ENCODE results near the gene USP34. TPM values are rescaled to one million over a fixed set of nuclear protein-coding genes. Genes with fewer than 3 reads are reported as not detected.

Gene USP34
- total and polyA plus RNA-seq, 7 donors = 40.2 to 71.5 (median 54.0) TPM

DNA sequence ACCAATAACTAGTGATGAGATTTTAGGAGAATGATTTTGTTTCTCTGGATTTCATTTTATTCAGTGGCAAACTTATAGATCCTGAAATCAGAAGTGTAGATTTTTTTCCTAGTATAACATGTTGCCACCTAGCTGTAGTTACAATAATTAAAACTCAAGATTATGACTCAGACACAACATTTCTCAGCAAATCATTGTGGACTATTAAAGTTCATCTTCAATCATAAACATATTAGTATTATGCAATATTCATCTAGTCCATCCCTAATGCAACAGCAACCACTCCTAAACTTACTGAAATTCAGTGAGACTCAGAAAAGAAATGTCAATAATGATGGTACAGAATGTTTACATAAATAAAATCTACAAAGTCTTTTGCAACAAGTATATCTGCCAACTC is 51.3 kb downstream of the USP34 start:
- TF ChIP-seq, protein P1, sequence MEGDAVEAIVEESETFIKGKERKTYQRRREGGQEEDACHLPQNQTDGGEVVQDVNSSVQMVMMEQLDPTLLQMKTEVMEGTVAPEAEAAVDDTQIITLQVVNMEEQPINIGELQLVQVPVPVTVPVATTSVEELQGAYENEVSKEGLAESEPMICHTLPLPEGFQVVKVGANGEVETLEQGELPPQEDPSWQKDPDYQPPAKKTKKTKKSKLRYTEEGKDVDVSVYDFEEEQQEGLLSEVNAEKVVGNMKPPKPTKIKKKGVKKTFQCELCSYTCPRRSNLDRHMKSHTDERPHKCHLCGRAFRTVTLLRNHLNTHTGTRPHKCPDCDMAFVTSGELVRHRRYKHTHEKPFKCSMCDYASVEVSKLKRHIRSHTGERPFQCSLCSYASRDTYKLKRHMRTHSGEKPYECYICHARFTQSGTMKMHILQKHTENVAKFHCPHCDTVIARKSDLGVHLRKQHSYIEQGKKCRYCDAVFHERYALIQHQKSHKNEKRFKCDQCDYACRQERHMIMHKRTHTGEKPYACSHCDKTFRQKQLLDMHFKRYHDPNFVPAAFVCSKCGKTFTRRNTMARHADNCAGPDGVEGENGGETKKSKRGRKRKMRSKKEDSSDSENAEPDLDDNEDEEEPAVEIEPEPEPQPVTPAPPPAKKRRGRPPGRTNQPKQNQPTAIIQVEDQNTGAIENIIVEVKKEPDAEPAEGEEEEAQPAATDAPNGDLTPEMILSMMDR (IDR thresholded peaks at IDR 0.05) = no peak
- intact Hi-C loops (cut with DNase I) = no loop called here
- no peak for ATAC-seq
- no peak overlapping the region for H3K27ac ChIP-seq
- H3K9me3 ChIP-seq = no peaks in the 10 kb centered on the region
- DNase-seq = no peak
- H3K4me3 ChIP-seq = no peak overlapping the region
- peaks cover 50% of the 10 kb centered on the region for H3K4me1 ChIP-seq
- H3K36me3 ChIP-seq (ENCODE audit: insufficient read depth in 1 of 2, low read depth in 1 of 2) = no peaks in the 10 kb centered on the region
- no peaks in the 10 kb centered on the region for H3K27me3 ChIP-seq (ENCODE audit: insufficient read depth in 3 of 3, low read length in 2 of 3)

DNA sequence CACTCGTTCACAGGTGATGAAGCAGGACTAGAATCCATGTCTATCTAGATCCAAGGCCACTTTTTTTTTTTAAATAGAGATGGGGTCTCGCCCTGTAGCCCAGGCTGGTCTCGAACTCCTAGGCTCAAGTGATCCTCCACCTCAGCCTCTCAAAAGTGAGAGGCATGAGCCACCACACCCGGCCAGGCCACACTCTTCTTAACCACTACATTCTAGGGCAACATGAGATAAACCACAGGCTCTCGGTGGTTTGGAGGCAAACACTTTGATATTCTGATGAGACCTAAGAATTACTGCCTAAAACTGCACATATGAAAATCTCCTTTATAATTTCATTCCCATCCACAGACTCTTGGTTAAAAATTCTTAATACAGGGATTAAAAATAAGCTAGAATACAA is 51.8 kb downstream of the USP34 start:
- TF ChIP-seq, protein P1 (IDR thresholded peaks at IDR 0.05) = no peak
- H3K4me1 ChIP-seq = peaks cover 52% of the 10 kb centered on the region
- intact Hi-C loops (cut with DNase I) = no loop called here

DNA sequence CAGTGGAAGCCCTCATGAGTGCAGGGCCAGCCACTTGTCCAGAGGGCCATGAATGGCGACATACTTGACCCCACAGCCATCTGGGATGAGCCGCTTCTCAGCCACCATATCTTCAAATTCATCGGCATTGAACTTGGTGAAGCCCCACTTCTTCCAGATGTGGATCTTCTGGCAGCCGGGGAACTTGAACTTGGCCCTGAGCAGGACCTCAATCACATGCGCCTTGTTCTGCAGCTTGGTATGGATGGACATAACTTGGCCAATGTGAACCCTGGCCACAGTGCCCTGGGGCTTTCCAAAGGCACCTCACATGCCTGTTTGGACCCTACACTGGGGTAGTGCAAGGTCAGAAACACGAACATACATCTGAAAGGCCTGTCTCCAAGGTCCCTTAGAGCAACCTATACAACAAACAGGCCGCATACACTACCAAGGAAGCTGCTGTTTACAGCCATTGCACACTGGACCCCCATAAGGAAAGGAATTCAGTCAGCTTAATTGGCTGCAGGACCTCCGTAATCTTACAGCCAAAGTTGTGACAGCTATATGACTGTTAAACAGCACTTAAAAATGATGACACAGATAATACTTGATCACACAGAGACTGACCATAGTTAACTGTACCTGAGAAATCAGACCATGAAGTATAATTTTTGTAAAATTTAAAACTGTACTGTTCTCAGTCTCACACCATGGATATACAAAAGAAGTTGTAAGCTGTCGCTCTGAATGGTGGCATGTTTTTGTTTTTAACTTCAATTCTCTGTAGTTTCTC is 53.8 kb downstream of the USP34 start:
- H3K36me3 ChIP-seq (ENCODE audit: insufficient read depth in 1 of 2, low read depth in 1 of 2) = no peaks in the 10 kb centered on the region
- no peak overlapping the region for H3K4me3 ChIP-seq
- WGBS, 3 donors = 90 to 93% (median 92%) methylated on average over 9 of the region's 9 CpGs
- H3K27me3 ChIP-seq (ENCODE audit: insufficient read depth in 3 of 3, low read length in 2 of 3) = no peaks in the 10 kb centered on the region
- ATAC-seq (peak in 1 of 4 donors; percentile 3), DNase-seq (no peak)
- TF ChIP-seq, protein P1 (IDR thresholded peaks at IDR 0.05) = no peak
- H3K27ac ChIP-seq = no peak overlapping the region
- H3K9me3 ChIP-seq = no peaks in the 10 kb centered on the region
- intact Hi-C loops (cut with DNase I) = no loop called here
- peaks cover 34% of the 10 kb centered on the region for H3K4me1 ChIP-seq

More for the DNA sequence above, 51.8 kb downstream of the USP34 start:
- H3K9me3 ChIP-seq = no peaks in the 10 kb centered on the region
- DNase-seq (no peak), ATAC-seq (no peak)
- no peak overlapping the region for H3K27ac ChIP-seq
- no peaks in the 10 kb centered on the region for H3K27me3 ChIP-seq (ENCODE audit: insufficient read depth in 3 of 3, low read length in 2 of 3)
- 90 to 92% (median 91%) methylated on average over 5 of the region's 5 CpGs for WGBS, 3 donors
- H3K36me3 ChIP-seq (ENCODE audit: insufficient read depth in 1 of 2, low read depth in 1 of 2) = no peaks in the 10 kb centered on the region
- no peak overlapping the region for H3K4me3 ChIP-seq

DNA sequence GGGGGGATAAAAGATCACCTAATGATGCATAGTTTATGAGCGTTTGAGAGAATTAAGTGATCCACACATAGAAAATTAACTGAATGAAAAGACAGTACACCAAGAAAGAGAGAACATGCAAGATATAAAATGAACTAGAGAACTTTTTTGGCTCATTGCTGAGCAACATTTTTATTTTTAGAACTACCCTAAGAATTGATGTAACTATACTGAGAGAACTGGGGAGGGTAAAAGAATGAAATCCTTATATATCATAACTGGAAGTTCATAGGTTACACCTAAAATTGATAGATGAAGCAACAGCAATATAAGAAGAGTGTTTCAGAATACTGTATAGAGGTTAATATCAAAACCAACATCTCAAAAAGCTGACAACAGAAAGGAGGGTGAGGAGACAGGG is 55.6 kb downstream of the USP34 start:
- Histone ChIP-seq H3K4me1 (peaks cover 24% of the 10 kb centered on the region), H3K27ac (no peak overlapping the region), H3K4me3 (no peak overlapping the region), H3K9me3 (no peaks in the 10 kb centered on the region), H3K27me3 (ENCODE audit: insufficient read depth in 3 of 3, low read length in 2 of 3) (no peaks in the 10 kb centered on the region), H3K36me3 (ENCODE audit: insufficient read depth in 1 of 2, low read depth in 1 of 2) (no peaks in the 10 kb centered on the region)
- ATAC-seq (peak in 2 of 4 donors; percentile 30 to 70), DNase-seq (no peak)
- intact Hi-C loops (cut with DNase I) = no loop called here
- TF ChIP-seq, protein P1 (IDR thresholded peaks at IDR 0.05) = no peak
- 60 to 97% (median 76%) methylated on average over 1 of the region's 1 CpG for WGBS, 3 donors

DNA sequence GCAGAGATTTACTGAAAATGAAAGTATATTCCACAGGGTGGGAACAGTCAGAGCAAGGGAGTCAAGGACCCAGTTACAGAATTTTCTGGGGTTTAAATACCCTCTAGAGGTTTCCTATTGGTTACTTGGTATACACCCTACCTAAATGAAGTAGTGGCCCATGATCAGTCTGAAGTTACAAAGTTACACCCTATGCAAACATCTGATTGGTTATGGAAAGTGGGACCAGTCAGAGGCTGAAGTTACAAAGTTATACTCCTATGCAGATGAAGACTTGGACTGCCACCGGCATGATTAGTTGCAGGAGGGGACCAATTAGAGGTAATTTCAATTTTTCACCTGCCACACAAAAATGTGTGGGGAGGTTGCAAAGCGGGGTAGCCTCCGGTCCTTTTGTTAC is 56.2 kb downstream of the USP34 start:
- no peak overlapping the region for H3K27ac ChIP-seq
- no peaks in the 10 kb centered on the region for H3K36me3 ChIP-seq (ENCODE audit: insufficient read depth in 1 of 2, low read depth in 1 of 2)
- no peak for DNase-seq
- no peaks in the 10 kb centered on the region for H3K9me3 ChIP-seq
- H3K4me3 ChIP-seq = no peak overlapping the region
- 84 to 87% (median 86%) methylated on average over 3 of the region's 3 CpGs for WGBS, 3 donors
- ATAC-seq = no peak
- intact Hi-C loops (cut with DNase I) = no loop called here
- H3K4me1 ChIP-seq = peaks cover 28% of the 10 kb centered on the region
- no peaks in the 10 kb centered on the region for H3K27me3 ChIP-seq (ENCODE audit: insufficient read depth in 3 of 3, low read length in 2 of 3)
- TF ChIP-seq, protein P1 (IDR thresholded peaks at IDR 0.05) = no peak

Data from psoas muscle (tissue), 8 donors.